GM21515 (cell line): ENCODE data around the gene TINAGL1.

ENCODE experiments used
- ATAC-seq: cut with Tn5 transposase; IDR thresholded peaks from one replicate; pipeline ENCODE4 v1.9.1; 2021; ENCODE audit not compliant: unreplicated experiment

The TINAGL1 gene

GRCh38 chr1:31600641-31601040, 24.3 kb downstream of the TINAGL1 start:
- ATAC-seq: no peak

GRCh38 chr1:31602081-31602480, 25.8 kb downstream of the TINAGL1 start:
- ATAC-seq: no peak

GRCh38 chr1:31605908-31606427, 29.7 kb downstream of the TINAGL1 start:
- peak; percentile 85 for ATAC-seq

- ATAC-seq: no peak
Measured at GRCh38 chr1:31607360-31607759, 31.0 kb downstream of the TINAGL1 start.

GRCh38 chr1:31609514-31610118, 33.3 kb downstream of the TINAGL1 start:
- no peak for ATAC-seq

GRCh38 chr1:31614414-31615005, 38.2 kb downstream of the TINAGL1 start:
- ATAC-seq: no peak

- ATAC-seq: no peak
Measured at GRCh38 chr1:31615414-31615813, 39.1 kb downstream of the TINAGL1 start.

GRCh38 chr1:31615939-31616338, 39.6 kb downstream of the TINAGL1 start:
- ATAC-seq: no peak

- no peak for ATAC-seq
Measured at GRCh38 chr1:31617218-31617915, 41.1 kb downstream of the TINAGL1 start, which contains the start of gene HCRTR1. TSS of gene HCRTR1 (plus strand) at chr1:31617689. CDS start at chr1:31619193, 1,504 bp downstream.

GRCh38 chr1:31617916-31618746, 41.8 kb downstream of the TINAGL1 start:
- ATAC-seq: no peak

- no peak for ATAC-seq
Measured at GRCh38 chr1:31618916-31619846, 42.9 kb downstream of the TINAGL1 start.

GRCh38 chr1:31620631-31621497, 44.5 kb downstream of the TINAGL1 start:
- no peak for ATAC-seq

GRCh38 chr1:31621498-31621820, 45.1 kb downstream of the TINAGL1 start:
- no peak for ATAC-seq

GRCh38 chr1:31621847-31622730, 45.8 kb downstream of the TINAGL1 start:
- ATAC-seq: no peak

- no peak for ATAC-seq
Measured at GRCh38 chr1:31623365-31623764, 47.0 kb downstream of the TINAGL1 start.

- ATAC-seq: no peak
Measured at GRCh38 chr1:31624309-31624708, 48.0 kb downstream of the TINAGL1 start.

GRCh38 chr1:31624731-31625514, 48.6 kb downstream of the TINAGL1 start:
- ATAC-seq: no peak
